Upper lobe of right lung (tissue), 1 donor: ENCODE results near the gene CHCHD3. TPM values are rescaled to one million over a fixed set of nuclear protein-coding genes. Genes with fewer than 3 reads are reported as not detected.

Experiments used
- ATAC-seq: fragments of 200-7000 bp; cut with Tn5 transposase; one replicate; pipeline ENCODE4 v1.9.1; 2020; ENCODE audit warnings: mild to moderate bottlenecking, moderate library complexity
- DNase-seq: peaks from one replicate; pipeline ENCODE4 v3.0.0-alpha.2; 2020
- H3K27ac ChIP-seq: fragments of 200-600 bp; one replicate; pipeline ENCODE4 v1.8.0; 2022
- H3K27me3 ChIP-seq: fragments of 200-600 bp; one replicate; pipeline ENCODE4 v1.8.0; 2022; ENCODE audit warnings: mild to moderate bottlenecking
- H3K36me3 ChIP-seq: fragments of 200-600 bp; one replicate; pipeline ENCODE4 v1.8.0; 2022
- H3K4me1 ChIP-seq: fragments of 200-600 bp; one replicate; pipeline ENCODE4 v1.8.0; 2022
- H3K4me3 ChIP-seq: fragments of 200-600 bp; one replicate; pipeline ENCODE4 v1.8.0; 2022; ENCODE audit warnings: mild to moderate bottlenecking
- H3K9me3 ChIP-seq: fragments of 200-600 bp; one replicate; pipeline ENCODE4 v1.8.0; 2022
- intact Hi-C: fragments of 100-400 bp; cut with DNase I; formaldehyde crosslinking; loops from one replicate; pipeline ENCODE4 v1.11.0; 2022
- total RNA-seq: library from RNA; stranded (reverse); fragmentation: NEBNext Ultra II Directional; extraction: Animal tissue kit (Norgen Biotek cat#: 25700); gene quantifications from one replicate; pipeline ENCODE4 v1.2.1, GENCODE V29; 2021
- TF ChIP-seq, protein P1 (sequence below): fragments of 200-600 bp; IDR thresholded peaks from one replicate; pipeline ENCODE4 v1.8.0; 2022; ENCODE audit warnings: antibody characterized with exemption
- donor health status: DM: no; HTN: yes; CAD: no; lungs with severe emphysema.

Gene CHCHD3
- total RNA-seq, 1 donor from 2014 or later = 43.0 TPM

DNA sequence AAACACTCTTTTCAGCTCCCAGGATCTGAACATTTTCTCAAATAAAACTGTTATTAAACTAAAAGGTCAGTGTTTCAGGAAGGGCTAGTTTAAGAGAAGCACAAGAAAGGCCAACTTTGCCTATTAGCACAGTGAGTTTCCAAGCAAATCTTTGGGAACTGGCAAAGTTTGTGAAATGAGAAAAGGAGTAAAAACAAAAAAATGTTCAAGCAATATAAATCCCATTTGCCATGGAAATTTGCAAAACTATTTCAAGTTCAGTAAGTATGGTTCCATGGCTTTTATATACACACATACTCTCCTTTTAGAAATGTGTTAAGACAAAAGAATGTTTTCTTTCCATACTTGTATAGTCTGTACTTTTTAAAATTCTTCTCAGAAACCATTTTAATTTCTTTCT lies 51.5 kb downstream of the CHCHD3 start:
- DNase-seq = no peak
- no peak for ATAC-seq
- no peak overlapping the region for H3K4me3 ChIP-seq
- no peaks in the 10 kb centered on the region for H3K36me3 ChIP-seq
- H3K27ac ChIP-seq = no peak overlapping the region
- no peaks in the 10 kb centered on the region for H3K9me3 ChIP-seq
- intact Hi-C loops = no loop called here
- TF ChIP-seq, protein P1, sequence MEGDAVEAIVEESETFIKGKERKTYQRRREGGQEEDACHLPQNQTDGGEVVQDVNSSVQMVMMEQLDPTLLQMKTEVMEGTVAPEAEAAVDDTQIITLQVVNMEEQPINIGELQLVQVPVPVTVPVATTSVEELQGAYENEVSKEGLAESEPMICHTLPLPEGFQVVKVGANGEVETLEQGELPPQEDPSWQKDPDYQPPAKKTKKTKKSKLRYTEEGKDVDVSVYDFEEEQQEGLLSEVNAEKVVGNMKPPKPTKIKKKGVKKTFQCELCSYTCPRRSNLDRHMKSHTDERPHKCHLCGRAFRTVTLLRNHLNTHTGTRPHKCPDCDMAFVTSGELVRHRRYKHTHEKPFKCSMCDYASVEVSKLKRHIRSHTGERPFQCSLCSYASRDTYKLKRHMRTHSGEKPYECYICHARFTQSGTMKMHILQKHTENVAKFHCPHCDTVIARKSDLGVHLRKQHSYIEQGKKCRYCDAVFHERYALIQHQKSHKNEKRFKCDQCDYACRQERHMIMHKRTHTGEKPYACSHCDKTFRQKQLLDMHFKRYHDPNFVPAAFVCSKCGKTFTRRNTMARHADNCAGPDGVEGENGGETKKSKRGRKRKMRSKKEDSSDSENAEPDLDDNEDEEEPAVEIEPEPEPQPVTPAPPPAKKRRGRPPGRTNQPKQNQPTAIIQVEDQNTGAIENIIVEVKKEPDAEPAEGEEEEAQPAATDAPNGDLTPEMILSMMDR = no peak
- H3K27me3 ChIP-seq = no peaks in the 10 kb centered on the region
- H3K4me1 ChIP-seq = no peaks in the 10 kb centered on the region

DNA sequence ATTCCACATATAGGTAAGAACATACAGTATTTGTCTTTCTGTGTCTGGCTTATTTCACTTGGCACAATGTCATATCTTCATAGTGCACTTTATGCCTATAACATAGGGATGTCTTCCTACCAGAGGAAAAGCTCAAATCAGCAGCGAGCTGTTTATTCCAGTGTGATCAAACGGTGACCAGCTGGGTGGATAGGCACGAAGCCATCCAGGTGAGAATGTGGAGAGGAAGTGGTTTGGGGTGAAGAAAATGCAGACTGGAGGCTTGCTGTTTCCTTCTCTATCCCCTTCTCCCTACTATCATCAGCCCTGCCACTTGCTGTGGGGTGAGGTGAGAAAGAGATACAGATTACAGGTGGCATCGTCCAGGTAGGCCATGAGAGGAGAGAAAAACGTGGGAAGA lies 52.4 kb downstream of the CHCHD3 start:
- Histone ChIP-seq H3K27me3 (no peaks in the 10 kb centered on the region), H3K36me3 (no peaks in the 10 kb centered on the region), H3K4me1 (peaks cover 3% of the 10 kb centered on the region), H3K9me3 (no peaks in the 10 kb centered on the region), H3K27ac (no peak overlapping the region), H3K4me3 (no peak overlapping the region)
- ATAC-seq (no peak), DNase-seq (no peak)
- intact Hi-C loops = no loop called here
- TF ChIP-seq, protein P1 = no peak

DNA sequence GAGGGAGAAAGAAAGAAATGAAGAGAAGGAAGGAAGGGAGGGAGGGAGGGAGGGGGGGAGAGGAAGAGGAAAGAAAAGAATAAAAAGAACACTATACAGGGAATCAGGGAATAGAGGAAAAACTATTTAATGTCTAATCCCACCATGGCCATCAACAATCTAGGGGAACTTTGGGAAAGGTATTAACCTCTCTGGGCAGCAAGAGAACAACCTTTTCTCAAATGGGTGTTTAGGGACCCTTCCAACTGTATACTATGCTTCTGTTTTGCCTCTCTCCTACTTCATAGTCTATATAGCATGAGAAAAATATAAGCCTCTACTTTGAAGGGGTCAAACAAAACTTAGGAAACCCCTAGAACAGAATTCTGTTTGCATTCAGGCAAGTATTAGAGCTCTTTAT lies 54.5 kb downstream of the CHCHD3 start:
- Histone ChIP-seq H3K36me3 (no peaks in the 10 kb centered on the region), H3K4me3 (no peak overlapping the region), H3K9me3 (no peaks in the 10 kb centered on the region), H3K27me3 (no peaks in the 10 kb centered on the region), H3K27ac (no peak overlapping the region), H3K4me1 (peaks cover 6% of the 10 kb centered on the region)
- DNase-seq (no peak), ATAC-seq (no peak)
- intact Hi-C loops = no loop called here
- TF ChIP-seq, protein P1 = no peak

DNA sequence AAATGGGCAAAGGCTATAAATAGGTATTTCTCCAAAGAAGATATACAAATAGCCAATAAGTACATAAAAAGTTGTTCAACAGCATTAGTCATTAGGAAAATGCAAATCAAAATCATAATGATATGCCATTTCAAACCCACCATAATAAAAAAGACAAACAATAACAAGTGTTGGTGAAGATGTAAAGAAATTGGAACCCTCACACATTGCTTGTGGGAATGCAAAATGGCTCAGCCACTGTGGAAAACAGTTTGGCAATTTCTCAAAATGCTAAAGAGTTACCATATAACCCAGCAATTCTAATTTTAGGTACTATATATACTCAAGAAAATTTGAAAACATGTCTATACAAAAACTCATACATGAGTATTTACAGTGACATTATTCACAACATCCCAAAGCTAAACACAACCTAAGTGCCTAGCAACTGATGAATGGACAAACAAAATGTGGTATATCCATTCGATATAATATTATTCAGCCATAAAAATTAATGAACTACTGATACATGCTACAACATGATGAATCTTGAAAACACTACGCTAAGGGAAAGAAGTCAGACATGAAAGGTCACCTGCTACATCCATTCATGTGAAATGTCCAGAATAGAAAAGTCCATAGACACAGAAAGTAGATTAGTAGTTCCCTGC lies 55.6 kb downstream of the CHCHD3 start:
- Histone ChIP-seq H3K27me3 (no peaks in the 10 kb centered on the region), H3K4me3 (no peak overlapping the region), H3K4me1 (peaks cover 6% of the 10 kb centered on the region), H3K9me3 (no peaks in the 10 kb centered on the region), H3K27ac (no peak overlapping the region), H3K36me3 (no peaks in the 10 kb centered on the region)
- DNase-seq (no peak), ATAC-seq (no peak)
- intact Hi-C loops = no loop called here
- TF ChIP-seq, protein P1 = no peak

DNA sequence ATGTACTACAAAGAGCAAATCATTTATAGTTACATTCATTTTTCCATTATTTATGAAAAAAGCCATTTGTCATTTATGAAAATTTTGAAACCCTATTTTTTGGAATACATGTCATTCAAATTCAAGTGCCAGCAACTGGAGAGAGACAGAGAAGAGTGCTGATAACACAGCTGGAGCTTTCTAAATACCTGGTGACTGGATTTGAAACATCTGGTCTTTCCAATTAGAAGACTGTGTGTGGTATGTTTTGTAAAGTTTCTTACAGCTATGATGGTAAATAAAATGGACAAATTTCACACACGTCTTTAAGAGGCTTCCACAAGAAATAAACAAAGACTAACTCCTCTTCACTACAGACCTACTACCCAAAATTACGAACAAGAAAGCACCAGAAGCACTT lies 56.8 kb downstream of the CHCHD3 start:
- TF ChIP-seq, protein P1 = no peak
- ATAC-seq (no peak), DNase-seq (no peak)
- Histone ChIP-seq H3K27me3 (no peaks in the 10 kb centered on the region), H3K4me1 (peaks cover 6% of the 10 kb centered on the region), H3K4me3 (no peak overlapping the region), H3K27ac (no peak overlapping the region), H3K9me3 (no peaks in the 10 kb centered on the region), H3K36me3 (no peaks in the 10 kb centered on the region)
- intact Hi-C loops = no loop called here

DNA sequence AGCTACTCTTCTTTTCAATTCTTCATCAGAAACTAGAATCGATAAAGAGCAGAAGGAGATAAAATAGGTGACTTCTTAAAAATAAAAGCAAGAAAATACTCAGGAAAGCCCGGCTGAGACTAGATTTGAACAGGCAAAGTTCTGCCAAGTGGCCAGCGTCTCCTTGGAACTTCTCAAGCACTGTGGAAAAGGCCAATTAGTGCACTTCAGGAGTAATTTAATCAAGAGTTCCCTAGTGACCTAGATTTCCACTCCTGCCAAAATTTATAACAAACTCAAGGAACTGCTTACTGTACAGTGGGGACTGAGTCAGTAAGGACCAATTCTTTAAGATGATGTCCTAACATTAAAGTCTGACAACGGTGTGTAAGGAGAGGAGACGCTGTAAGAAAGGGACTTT lies 57.3 kb downstream of the CHCHD3 start:
- DNase-seq = no peak
- no peak for ATAC-seq

More for the DNA sequence above, 57.3 kb downstream of the CHCHD3 start:
- no peaks in the 10 kb centered on the region for H3K27me3 ChIP-seq
- H3K9me3 ChIP-seq = no peaks in the 10 kb centered on the region
- no peaks in the 10 kb centered on the region for H3K36me3 ChIP-seq
- H3K4me1 ChIP-seq = peaks cover 6% of the 10 kb centered on the region
- no peak overlapping the region for H3K27ac ChIP-seq
- no peak overlapping the region for H3K4me3 ChIP-seq
- intact Hi-C loops = no loop called here
- TF ChIP-seq, protein P1 = no peak
